ENCODE data around the gene MBNL1.

The MBNL1 gene

DNA sequence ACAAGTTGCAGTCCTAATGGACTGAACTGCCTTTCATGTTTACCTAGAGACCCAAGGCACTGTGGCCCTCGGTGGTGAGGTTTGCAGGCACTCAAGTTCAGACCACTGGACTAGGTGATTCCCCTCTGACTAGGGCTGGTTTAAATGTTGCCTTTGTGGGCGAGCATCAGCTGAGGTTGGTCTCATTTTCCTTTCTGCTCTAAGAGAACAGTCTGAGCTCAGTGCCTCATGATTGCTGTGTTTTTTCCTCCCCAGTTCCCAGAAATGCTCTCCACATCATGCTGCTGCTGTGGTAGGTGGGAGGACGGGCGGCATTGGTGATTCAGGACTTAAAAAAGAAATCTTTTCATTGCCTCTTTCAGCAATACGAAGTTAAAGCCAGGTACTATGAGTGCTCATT, 237.2 kb downstream of the MBNL1 start:
- TF ChIP-seq, protein P1, sequence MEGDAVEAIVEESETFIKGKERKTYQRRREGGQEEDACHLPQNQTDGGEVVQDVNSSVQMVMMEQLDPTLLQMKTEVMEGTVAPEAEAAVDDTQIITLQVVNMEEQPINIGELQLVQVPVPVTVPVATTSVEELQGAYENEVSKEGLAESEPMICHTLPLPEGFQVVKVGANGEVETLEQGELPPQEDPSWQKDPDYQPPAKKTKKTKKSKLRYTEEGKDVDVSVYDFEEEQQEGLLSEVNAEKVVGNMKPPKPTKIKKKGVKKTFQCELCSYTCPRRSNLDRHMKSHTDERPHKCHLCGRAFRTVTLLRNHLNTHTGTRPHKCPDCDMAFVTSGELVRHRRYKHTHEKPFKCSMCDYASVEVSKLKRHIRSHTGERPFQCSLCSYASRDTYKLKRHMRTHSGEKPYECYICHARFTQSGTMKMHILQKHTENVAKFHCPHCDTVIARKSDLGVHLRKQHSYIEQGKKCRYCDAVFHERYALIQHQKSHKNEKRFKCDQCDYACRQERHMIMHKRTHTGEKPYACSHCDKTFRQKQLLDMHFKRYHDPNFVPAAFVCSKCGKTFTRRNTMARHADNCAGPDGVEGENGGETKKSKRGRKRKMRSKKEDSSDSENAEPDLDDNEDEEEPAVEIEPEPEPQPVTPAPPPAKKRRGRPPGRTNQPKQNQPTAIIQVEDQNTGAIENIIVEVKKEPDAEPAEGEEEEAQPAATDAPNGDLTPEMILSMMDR (IDR thresholded peaks at IDR 0.05; ENCODE audit: extremely low read depth, missing control alignments): no peak
- DNase-seq (ENCODE audit: low spot score): peak; percentile 38

DNA sequence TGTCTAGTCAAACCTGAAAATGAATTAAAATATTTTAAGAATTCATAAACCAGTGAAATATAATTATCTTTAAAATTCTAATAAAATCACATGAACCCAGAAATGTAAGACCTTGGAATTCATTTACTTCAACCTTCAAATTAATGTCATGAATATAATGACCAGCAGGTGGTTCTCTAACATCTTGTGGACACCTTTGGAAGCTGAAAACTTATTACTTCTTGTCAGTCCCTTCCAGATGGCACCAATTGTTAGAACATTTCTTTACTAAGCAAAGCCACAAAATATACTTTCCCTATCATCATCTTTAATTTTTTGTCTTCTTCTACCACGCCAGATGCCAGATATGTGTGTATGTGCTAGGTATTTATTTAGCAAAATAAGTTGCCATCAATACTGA, 240.0 kb downstream of the MBNL1 start:
- DNase-seq (ENCODE audit: low spot score): no peak

GRCh38 chr3:152511904-152512303, 243.2 kb downstream of the MBNL1 start:
- DNase-seq (ENCODE audit: low spot score): peak; percentile 23
- TF ChIP-seq, protein P1 (IDR thresholded peaks at IDR 0.05; ENCODE audit: extremely low read depth, missing control alignments): no peak

More for the DNA sequence above, 240.0 kb downstream of the MBNL1 start:
- TF ChIP-seq, protein P1 (IDR thresholded peaks at IDR 0.05; ENCODE audit: extremely low read depth, missing control alignments): no peak

DNA sequence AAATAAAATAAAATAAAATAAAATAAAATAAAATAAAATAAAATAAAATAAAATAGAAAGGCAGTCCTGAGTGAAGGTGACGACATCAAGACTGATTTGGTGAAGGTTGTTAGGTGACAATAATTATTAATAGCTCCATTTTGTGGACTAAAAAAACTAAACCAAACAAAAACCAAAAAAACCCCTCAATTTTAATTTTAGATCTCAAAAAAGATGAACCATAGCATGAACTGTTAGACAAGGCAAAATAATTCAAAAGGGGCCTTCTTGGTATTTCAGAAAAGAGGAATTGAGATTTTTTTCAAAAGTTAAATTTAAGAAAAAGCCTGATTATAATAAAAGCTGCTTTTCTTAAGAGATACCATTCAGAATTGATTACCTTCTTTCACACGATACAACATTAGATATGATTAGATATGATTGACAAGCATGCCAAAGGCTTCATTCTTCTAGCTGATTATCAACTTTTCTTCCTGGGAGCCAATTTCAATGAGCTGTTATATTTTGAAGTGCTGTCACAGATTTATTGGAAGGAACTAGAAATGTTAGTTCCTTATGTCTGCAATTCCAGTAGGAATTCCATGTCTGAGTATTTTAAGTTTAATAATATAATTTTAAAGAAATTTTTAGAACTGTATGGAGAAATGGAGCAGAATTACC, 244.7 kb downstream of the MBNL1 start:
- DNase-seq (ENCODE audit: low spot score): no peak
- TF ChIP-seq, protein P1 (IDR thresholded peaks at IDR 0.05; ENCODE audit: extremely low read depth, missing control alignments): no peak
